ENCODE data around the gene ITGB5.

The ITGB5 gene

DNA sequence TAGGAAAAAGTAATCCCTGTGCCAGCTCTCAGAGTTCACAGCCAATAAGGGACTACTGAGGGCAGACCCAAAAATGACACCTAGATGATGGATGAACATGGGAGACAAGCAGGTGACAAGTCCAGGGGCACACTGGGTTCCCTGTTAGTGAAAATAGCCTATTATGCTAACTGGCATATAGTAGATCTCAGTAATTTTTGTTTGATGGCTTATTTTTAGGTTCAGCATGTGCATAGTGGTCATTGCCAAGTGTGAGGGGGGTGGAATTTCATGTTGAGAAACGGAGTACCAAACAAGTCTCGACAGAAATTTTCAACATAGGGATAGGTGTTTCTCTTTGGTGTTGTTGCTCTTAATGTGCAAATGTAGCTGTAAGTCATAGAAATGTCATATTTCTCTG lies 6.4 kb upstream of the ITGB5 start:
- DNase-seq (ENCODE audit: low spot score) = no peak

- DNase-seq (ENCODE audit: low spot score) = no peak
Measured at GRCh38 chr3:124890573-124891190, 3.5 kb upstream of the ITGB5 start.

DNA sequence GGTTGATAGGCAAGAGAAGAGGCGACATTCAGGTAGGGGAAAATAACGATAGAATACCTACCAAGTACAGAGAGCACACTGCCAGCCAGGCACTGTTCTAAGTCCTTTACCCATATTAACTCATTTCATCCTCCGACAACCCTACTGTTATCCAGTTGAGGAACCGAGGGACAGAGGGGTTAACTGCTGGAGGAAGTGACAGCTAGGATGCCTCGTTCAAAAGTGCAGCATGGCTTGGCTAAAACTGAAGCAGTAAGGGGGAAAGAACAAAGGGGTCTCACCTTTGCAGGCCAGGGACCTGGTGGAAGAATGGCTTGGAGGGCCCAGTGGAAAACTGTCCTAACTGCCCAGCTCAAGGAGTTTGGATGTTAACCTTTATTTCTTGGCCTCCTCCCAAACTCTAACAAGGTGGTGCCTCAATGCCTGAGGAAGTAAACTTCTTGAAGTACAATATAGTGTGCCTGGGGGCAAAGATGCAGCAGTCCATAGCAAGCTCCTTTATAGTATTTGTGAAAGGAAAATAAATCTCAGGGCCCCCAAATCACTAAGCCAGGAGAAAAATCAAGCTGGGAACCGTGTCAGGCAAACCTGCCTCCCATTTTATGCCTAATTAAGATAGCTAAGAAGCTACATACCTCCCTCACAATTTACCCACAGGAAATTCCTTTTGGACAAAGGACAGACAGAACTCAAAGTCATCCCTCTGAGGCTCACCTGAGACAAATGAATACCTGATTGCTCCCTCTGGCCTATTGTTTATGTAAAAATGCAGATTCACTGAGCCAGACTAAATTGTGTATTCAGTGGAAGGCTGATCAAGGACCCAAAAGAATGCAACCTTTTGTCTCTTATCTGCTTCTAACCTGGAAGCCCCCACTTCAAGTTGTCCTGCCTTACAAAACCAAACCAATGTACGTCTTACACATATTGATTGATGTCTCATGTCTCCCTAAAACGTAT lies 1.6 kb upstream of the ITGB5 start:
- DNase-seq (ENCODE audit: low spot score) = no peak

DNA sequence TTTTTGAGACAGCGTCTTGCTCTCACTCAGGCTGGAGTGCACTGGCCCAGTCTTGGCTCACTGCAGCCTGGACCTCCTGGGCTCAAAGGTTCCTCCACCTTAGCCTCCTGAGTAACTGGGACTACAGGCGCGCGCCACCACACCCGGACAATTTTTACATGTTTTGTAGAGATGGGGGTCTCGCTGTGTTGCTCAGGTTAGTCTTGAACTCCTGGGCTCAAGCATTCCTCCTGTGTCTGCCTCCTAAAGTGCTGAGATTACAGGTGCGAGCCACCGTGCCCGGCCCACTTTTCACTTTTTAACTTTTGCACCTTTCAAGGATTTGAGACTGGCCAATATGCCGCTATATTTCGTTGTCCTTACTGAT lies 750 bp upstream of the ITGB5 start:
- no peak for DNase-seq (ENCODE audit: low spot score)

- DNase-seq (ENCODE audit: low spot score) = peak; percentile 71
Measured at GRCh38 chr3:124886168-124887056, 753 bp downstream of the ITGB5 start.

- no peak for DNase-seq (ENCODE audit: low spot score)
Measured at GRCh38 chr3:124885466-124886167, 1.5 kb downstream of the ITGB5 start.

- DNase-seq (ENCODE audit: low spot score) = no peak
Measured at GRCh38 chr3:124884474-124885101, 2.6 kb downstream of the ITGB5 start.

- DNase-seq (ENCODE audit: low spot score) = no peak
Measured at GRCh38 chr3:124883766-124884473, 3.2 kb downstream of the ITGB5 start.

- DNase-seq (ENCODE audit: low spot score) = no peak
Measured at GRCh38 chr3:124882816-124883747, 4.1 kb downstream of the ITGB5 start.

GRCh38 chr3:124881976-124882697 lies 5.0 kb downstream of the ITGB5 start:
- no peak for DNase-seq (ENCODE audit: low spot score)

DNA sequence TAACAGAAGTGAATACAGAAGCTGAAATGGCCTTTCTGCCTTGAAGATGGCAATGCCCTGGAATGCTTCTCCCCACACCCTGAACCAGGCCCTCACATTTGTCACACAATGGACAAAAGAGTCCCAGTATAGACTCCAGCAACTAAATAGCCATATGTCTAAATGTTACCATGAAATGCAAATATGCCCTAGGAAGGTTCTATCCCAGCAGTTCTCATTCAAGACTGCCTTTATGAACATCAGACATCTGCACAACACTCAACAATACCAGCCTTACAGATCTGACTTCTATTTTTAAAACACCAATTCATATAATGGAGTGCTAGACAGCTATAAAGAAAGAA lies 7.9 kb downstream of the ITGB5 start:
- DNase-seq (ENCODE audit: low spot score) = no peak

DNA sequence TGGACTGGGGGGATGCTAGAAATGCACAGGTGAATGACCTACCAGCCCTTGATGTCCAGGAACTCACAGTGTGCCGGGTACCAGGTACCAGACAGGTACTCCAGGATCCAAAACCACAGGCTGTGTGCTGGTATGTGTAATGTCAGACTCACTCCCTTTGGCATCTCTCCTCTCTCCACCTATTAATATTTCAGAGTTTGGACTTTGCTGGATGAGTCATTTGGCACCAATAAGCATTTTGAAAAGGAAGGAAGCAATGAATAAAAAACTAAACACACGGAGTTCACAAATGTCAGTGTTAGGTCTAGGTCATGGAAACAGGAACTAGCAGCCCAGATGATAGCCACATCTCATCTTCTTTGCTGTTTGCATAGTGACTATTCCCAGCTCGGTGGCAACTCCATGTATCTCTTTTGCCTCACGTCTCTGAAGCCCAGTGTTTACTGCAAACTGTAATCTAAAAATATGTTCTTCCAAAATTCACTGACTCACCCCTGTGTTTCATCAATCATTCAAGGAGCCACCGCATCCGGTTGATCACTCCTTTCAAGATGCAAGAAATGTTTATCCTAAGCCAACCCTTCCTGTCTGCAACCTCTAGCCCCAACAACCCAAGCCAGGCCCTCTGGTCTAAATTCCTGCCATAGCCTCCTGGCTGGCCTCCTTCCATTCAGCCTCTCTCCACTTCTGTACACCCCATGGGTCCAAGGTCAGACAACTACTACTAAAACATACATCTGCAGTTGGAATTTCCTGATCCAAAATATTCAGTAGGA lies 8.4 kb downstream of the ITGB5 start:
- DNase-seq (ENCODE audit: low spot score) = no peak

DNA sequence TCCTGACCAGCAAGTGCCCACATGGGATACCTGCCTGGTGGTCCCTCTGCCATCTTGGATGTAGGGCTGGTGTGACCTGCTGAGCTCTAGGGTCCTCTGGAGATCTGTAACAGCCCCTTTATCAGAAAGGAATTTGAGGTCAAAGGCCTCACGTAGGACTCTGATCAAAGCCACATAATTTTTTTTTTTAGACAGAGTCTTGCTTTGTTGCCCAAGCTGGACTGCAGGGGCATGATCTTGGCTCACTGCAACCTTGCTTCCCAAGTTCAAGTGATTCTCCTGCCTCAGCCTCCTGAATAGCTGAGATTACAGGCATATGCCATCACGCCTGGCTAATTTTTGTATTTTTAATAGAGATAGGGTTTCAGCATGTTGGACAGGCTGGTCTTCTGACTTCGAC lies 9.5 kb downstream of the ITGB5 start:
- DNase-seq (ENCODE audit: low spot score) = no peak

GRCh38 chr3:124876401-124876878 lies 10.7 kb downstream of the ITGB5 start:
- DNase-seq (ENCODE audit: low spot score) = no peak

GRCh38 chr3:124873226-124873625 lies 13.9 kb downstream of the ITGB5 start:
- no peak for DNase-seq (ENCODE audit: low spot score)

DNA sequence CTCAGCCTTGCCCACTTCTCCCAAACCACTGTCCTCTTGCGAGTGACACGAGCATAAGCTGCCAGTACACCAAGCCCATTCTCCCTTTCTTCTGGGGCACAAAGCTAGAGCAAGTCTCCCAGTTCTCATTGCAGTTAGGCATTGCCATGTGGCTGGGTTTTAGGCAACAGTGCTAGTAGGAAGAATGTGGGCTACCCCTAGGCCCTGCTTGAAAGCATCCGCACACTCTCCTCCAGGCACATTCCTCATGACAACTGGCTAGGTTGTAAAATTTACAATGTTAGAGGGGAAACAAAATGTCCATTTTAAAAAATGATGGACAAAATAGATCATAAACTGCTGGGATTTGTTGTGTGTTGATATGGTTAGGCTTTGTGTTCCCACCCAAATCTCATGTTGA lies 19.7 kb downstream of the ITGB5 start:
- DNase-seq (ENCODE audit: low spot score) = no peak

- no peak for DNase-seq (ENCODE audit: low spot score)
Measured at GRCh38 chr3:124862006-124862405, 25.2 kb downstream of the ITGB5 start.

GRCh38 chr3:124861041-124861440 lies 26.1 kb downstream of the ITGB5 start:
- DNase-seq (ENCODE audit: low spot score) = no peak
